Astrocyte of the spinal cord (primary cell): Measurements from ENCODE around the gene TSEN34.
A peak's percentile ranks its signal among the peaks of the same experiment; 100 is the strongest.
"Not testable (repeated sequence)": the region's sequence is repeated elsewhere in the genome, so short reads cannot be mapped to it uniquely, and the experiment has no call there.

Source experiments
- DNase-seq: peaks from one replicate; pipeline ENCODE4 v3.0.0; 2011; ENCODE audit warnings: low read depth, low spot score
- H3K4me3 ChIP-seq: 2 replicates; pipeline ENCODE4 v1.5.1; 2011; ENCODE audit warnings: low read depth, mild to moderate bottlenecking, low read length, moderate library complexity
- in situ Hi-C: cut with HindIII; loops from 2 replicates; pipeline ENCODE4 v1.10.0; 2017; ENCODE audit warnings: low sequenced_read_pairs
- TF ChIP-seq, protein P1 (sequence below): IDR thresholded peaks from 2 replicates; pipeline ENCODE4 v1.5.1; 2012; ENCODE audit warnings: low read depth, mild to moderate bottlenecking, low read length, inconsistent platforms

The TSEN34 gene

DNA sequence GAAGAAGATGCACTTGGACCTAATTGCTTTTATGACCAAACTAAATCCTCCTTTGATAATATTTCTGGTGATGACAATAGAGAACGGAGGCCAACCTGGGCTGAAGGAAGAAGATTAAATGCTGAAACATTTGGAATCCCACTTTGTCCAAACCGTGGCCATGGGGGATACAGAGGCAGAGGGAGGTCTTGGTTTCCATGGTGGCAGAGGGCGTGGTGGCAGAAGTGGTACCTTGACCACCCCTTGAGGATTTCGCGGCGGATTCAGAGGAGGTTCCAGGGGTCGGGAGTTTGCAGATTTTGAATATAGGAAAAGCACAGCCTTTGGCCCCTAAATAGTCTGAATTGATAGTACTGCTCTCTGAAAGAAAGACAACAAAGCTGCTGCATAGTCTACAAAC is 38.9 kb downstream of the TSEN34 start:
- DNase-seq, result no peak
- TF ChIP-seq, protein P1, sequence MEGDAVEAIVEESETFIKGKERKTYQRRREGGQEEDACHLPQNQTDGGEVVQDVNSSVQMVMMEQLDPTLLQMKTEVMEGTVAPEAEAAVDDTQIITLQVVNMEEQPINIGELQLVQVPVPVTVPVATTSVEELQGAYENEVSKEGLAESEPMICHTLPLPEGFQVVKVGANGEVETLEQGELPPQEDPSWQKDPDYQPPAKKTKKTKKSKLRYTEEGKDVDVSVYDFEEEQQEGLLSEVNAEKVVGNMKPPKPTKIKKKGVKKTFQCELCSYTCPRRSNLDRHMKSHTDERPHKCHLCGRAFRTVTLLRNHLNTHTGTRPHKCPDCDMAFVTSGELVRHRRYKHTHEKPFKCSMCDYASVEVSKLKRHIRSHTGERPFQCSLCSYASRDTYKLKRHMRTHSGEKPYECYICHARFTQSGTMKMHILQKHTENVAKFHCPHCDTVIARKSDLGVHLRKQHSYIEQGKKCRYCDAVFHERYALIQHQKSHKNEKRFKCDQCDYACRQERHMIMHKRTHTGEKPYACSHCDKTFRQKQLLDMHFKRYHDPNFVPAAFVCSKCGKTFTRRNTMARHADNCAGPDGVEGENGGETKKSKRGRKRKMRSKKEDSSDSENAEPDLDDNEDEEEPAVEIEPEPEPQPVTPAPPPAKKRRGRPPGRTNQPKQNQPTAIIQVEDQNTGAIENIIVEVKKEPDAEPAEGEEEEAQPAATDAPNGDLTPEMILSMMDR, result no peak
- H3K4me3 ChIP-seq, result no peak overlapping the region
- in situ Hi-C loops, result no loop called here

DNA sequence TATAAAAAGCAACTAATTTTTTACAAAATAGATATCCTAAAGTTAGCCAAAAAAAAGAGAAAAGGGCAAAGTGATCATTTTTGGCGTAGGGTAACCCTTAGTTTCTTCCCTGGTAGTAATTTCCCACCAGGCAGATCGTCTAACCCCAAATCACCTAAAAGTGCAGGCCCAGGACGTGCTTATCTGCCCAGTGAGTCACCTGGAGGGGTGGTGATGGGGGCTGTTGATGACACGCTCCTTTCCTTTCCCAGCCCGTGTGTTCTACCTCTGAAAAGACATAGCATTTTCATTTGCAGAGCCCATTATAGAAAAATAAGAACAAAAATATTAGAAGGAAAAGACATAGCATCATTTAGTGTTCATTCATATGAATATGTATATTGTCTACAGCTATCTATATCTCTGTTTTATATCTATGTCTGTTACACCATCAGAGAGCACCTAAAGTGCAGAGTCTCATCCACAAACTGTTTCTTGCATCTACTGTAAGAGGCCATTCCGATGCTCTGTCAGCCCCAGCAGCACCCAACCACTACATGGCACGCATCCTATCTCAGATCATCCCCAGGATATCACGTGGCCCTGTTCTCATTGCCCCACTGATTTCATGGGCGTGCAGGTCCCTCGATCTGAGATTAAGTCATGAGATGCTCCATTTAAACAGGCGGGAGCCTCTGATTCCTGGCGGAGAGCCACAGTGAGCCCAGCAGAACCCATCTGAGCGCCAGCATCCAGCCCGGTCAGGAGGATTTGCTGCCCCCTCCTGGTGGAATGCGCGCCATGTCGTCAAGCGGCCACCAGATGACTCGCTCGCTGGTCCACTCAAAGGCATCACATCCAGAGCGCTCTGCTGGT is 40.2 kb downstream of the TSEN34 start:
- no peak overlapping the region for H3K4me3 ChIP-seq
- TF ChIP-seq, protein P1, result peak; percentile 95
- DNase-seq, result peak; percentile 69
- in situ Hi-C loops, result no loop called here

DNA sequence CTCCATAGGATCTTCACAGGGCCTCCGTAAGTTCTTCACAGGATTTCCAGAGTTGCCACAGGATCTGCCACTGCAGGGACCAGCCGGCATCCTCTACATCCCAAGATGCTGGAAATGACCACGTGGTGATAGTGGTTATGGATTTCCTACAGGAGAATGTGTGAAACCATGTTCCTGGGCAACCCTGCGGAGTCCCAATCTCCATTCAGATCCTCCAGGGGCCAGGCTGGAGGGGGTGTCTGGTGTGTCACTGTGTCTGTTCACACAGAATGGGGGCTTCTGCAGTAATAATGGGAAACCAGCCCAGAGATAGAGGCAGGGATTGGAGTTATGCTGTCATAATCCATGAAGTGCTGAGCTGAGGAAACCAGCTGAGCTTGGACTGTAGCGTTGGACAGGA is 42.8 kb downstream of the TSEN34 start:
- no peak for DNase-seq
- TF ChIP-seq, protein P1, result no peak
- in situ Hi-C loops, result no loop called here
- no peak overlapping the region for H3K4me3 ChIP-seq

DNA sequence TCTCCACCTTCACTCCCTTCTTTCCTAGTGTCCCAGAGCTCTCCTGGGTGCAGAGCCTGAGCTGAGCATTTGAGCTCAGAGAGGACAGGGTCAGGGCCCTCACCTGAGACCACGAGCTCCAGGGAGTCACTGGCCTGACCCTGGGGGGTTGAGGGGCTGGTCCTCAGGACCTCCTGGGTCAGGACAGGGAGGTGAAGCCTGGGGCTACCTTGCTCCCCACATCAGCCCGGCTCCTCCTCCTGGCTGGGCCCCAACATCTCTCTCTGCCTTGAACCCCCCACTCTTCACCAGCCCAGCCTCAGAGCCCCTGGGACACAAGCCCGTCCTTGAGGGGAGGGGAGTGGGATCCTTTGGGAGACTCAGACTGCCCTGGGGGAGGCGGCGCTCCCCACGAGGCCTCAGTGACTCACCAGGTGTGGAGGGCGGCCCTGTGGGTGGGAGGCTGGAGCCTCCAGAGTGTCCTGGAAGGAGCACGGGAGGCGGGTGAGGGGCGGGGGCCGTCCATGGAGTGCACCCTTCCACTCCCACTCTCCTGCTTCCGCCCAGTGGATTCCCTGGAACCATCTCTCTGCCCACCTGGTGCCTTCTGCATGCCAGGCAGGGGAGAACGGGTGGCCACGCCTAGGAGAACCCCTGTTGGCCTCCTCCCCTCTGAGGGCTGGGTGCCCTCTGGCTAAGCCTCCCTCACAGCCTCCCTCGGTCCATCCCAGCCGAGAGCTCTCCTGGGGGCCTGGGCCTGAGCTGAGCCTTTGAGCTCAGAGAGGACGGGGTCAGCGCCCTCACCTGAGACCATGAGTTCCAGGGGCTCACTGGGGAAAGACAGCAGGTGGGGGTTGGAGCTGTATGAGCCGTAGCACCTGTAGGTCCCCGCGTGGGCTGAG is 48.6 kb downstream of the TSEN34 start:
- in situ Hi-C loops, DNase-seq, H3K4me3 ChIP-seq: not testable (repeated sequence)

DNA sequence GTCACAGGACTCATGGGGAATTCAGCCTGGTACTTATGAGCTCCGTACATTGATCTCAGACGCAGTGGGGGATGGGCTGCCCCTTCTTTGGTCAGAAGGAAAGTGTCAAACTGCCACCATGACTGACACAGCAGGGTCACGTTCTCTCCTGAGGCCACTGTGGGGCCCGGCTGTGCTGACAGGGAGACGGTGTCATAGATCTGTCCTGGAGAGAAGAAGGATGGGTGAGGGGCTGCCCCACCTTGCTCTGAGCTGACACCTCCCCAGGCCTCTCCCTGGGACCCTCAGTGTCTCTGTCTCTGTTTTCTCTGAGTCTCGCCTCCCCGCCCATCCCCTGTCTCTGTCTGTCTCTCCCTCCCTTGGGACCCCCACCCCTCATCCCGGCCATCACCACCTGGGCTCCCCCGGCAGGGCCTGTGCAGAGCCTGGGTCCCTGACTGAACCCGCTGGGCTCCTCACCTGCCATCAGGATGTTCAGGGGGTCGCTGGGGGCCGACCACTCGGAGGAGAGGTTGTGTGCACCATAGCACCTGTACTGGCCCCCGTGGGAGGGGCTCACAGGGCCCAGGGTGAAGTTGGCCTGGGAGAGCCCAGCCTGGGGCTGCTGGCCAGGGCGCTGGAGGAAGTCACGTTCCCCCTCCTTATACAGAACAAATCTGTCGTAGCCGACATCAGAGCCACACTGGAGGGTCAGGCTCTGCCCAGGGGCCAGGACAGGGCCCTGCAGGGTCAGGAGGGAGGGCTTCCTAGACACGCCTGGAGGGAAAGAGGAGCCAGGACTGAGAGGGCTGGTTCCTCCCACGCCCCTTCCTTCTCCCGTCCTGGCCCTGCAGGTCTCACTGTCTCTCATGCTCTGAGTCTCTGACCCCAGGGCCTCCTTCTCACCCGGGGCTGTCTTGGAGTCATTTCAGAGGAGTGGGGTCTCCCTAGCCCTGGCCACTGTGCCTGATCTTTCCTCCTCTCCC is 49.5 kb downstream of the TSEN34 start:
- in situ Hi-C loops, H3K4me3 ChIP-seq, DNase-seq: not testable (repeated sequence)

GRCh38 chr19:54242234-54242633 is 51.1 kb downstream of the TSEN34 start:
- in situ Hi-C loops, H3K4me3 ChIP-seq, DNase-seq: not testable (repeated sequence)

GRCh38 chr19:54242646-54243045 is 51.5 kb downstream of the TSEN34 start, which contains the start of gene LILRA6:
Gene LILRA6, minus strand, starts transcription at chr19:54242790.
- DNase-seq, H3K4me3 ChIP-seq, in situ Hi-C loops: not testable (repeated sequence)

- DNase-seq, in situ Hi-C loops, H3K4me3 ChIP-seq: not testable (repeated sequence)
Observed at GRCh38 chr19:54243809-54244208, 52.7 kb downstream of the TSEN34 start.
